ENCODE data around the gene IPPK.

IPPK gene

DNA sequence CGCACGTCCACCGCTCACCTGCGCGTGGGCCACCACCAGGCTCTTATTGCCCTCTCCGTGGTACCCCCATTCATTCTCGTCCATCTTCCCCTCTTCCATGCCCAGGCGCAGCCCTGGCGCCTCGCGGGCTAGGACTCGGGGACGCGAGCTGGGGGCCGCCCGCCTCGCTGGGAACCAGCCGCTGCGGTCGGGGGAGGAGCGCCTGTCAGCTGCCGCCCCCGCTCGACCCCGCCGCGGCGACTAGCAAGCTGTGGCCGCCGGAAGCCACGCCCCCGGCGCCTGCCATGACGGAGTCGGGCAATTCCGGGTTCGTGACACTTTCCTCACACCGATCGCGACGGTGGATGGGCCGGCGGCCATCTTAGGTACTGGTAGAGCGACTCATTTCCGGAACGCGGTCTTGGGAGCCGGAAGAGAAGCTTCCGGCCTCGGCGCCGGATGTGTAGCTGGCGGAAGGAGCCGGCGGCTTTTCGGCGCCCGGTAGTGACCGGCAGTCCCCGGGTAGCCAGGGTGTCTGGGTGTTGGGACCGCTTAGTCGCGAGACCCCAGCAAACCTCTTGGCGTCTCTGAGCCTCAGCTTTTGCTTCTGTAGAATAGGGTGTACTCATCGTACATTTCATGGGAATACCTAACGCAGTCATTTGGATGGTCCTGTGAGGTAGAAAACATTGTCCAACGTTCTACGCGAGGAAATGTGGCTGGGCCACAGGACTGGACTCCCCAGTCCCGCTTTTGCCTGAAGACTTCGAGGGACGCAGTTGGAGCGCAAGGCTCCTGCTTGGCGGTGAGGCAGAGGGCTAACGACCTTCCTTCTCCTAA lies at the start of gene IPPK:
TSS of gene IPPK (minus strand) at position 242 of the 819 bp plus-strand sequence. CDS start at position 99, 143 bp downstream.
- in situ Hi-C loops (cut with MboI; ENCODE audit: low sequenced_read_pairs): no loop called here

DNA sequence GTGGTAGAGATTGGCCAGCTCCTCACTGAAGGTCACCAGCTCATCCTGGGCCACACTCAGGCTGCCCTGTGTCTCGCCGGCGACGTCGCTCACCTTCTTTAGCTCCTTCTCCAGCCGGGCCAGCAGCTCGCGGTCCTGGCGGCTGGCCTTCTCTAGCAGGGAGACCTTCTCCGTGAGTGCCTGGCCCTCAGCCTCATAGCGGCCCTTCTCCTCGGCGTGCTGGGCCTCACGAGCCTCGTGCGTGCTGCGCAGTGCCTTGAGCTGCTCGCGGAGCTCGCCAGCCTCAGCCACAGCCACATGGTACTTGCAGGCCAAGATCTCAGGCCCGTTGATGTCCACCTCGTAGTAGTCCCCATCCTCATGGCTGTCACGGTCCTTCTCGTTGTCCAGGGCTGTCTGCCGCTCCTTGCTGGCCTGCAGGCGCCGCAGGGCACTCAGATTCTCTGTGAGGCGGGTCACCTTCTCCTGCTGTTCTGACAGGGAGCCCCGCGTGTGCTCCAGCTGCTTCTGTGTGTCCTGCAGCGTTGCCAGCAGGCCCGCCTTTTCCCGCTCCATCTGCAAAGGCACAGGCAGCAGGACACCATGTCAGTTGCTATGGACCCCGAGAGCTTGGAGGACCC lies 49.2 kb upstream of the IPPK start:
- in situ Hi-C loops (cut with MboI; ENCODE audit: low sequenced_read_pairs): loop anchor here (5.0 kb wide), 1 partner anchor 73 kb away; no protein-coding TSS in a partner anchor

GRCh38 chr9:92718086-92719001 lies 48.4 kb upstream of the IPPK start:
- in situ Hi-C loops (cut with MboI; ENCODE audit: low sequenced_read_pairs): loop anchor here (5.0 kb wide), 1 partner anchor 74 kb away; no protein-coding TSS in a partner anchor

DNA sequence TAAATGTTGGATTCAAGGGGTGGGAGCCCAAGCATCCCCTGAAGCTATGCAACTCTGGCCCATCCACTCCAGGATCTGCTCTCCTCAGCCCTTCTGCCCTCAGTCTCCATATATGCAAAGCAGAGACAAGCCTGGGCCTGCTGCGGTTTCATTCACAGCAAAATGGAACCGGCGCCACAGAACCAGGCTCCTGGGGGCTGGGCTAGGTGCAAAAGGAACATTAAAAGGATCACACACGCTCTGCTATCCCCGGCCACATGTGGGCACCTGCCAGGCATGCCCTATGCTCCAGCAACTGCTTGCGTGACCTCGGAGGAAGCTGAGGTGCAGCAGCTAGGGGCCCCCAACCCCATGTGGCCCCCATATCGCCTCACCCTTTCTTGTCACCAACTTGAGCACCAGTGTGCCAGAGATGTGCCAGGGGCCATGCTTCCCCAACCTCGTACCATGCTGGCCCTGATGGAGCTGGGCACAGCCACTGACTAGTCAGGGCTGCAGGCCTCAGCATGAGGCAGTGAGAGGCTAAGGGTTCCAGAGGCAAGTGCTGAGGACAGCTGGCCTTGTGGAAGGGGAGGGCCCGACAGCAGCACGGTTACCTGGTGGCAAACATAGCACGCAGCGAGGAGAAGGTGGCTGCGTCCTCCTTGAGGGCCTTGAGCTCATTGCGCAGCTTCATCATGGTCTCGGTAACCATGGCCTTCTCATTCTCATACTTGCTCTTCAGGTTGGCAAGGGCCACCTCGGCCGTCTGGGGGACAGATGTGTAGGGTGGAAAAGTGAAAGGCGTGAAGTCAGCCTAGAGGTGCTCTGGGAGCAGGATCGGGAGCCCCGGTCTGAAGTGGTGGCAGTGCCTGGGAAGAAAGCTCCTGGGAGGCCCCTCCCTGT lies 47.5 kb upstream of the IPPK start:
- in situ Hi-C loops (cut with MboI; ENCODE audit: low sequenced_read_pairs): loop anchor here (5.0 kb wide), 1 partner anchor 75 kb away; no protein-coding TSS in a partner anchor

- in situ Hi-C loops (cut with MboI; ENCODE audit: low sequenced_read_pairs): loop anchor here (5.0 kb wide), 1 partner anchor 76 kb away; no protein-coding TSS in a partner anchor
These were observed 46.6 kb upstream of the IPPK start for GRCh38 chr9:92716557-92716956.

DNA sequence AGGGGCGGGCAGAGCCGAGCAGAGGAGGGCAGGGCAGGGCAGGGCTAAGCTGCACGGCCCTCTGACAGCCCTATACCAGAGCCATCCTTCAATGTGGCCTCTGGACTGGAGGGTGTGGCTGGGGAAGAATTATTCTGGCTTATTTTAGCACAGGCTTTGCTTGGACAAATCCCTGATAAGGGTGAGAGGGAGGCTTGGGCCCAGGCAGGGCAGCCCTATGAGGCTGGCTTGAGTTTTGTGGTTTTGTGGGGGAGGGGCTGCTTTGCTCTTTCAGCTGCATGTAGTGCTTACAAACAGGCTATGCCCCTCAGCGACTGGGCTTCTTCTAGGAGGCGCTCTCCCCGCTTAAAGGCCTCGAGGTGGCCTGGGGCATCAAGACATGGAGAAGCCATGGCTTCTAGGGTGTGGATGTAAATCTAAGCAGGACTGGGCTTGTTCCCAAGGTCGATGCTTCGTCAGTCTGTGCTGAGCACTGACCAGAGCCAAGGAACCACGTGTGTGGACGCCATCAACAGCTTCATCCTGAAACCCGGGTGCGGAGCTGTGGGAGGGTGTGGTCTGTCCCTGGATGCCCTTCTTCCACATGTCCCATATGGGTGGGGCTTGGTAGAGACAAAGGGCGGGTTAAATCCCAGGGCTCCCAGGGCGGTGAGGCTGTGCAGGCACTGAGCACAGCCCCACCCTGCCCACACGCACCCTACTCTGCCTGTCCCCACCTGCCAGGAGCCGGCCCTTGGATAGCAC lies 45.7 kb upstream of the IPPK start:
- in situ Hi-C loops (cut with MboI; ENCODE audit: low sequenced_read_pairs): loop anchor here (5.0 kb wide), 1 partner anchor 77 kb away; no protein-coding TSS in a partner anchor

- in situ Hi-C loops (cut with MboI; ENCODE audit: low sequenced_read_pairs): loop anchor here (5.0 kb wide), 1 partner anchor 77 kb away; no protein-coding TSS in a partner anchor
These were observed 45.0 kb upstream of the IPPK start for GRCh38 chr9:92714787-92715487.

DNA sequence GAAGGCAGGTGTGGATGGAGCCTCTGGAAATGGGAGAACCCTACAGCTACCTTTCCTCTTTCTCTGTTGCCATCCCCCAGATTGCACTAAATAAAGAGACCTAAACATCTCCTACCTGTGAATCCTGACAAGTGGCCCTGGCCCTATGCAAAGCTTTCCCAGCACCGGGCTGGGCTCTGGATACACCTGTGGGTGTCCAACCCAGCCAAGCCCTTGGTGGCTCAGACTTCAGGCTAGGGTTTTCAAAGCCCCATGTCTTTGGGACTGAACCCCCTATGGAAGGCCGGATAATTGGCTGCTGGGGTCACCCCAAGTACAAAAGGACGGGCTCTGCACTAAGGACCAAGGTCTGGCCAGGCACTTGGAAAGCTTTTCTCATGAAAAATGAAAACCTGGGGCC lies 44.1 kb upstream of the IPPK start:
- in situ Hi-C loops (cut with MboI; ENCODE audit: low sequenced_read_pairs): no loop called here

DNA sequence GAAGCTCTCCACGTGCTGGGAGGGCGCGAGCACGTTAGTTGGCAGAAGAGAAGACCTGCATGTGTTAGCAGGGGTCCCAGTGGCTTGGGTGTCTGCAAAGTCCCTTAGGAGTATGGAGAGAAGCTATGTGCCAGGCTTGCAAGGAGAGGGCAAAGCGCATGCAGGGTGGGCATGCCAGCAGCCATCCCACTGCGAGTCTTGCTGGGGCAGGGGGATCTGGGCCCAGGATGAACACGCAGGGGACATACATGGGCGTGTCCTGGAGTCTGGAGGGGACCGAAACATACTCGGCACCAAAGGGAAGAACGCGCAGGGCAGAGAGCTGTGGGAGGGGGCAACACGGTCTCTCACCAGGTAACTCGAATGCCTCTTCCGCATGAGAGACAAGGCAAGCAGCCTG lies 43.6 kb upstream of the IPPK start:
- in situ Hi-C loops (cut with MboI; ENCODE audit: low sequenced_read_pairs): no loop called here

- in situ Hi-C loops (cut with MboI; ENCODE audit: low sequenced_read_pairs): no loop called here
These were observed 42.8 kb upstream of the IPPK start for GRCh38 chr9:92712767-92713166.

DNA sequence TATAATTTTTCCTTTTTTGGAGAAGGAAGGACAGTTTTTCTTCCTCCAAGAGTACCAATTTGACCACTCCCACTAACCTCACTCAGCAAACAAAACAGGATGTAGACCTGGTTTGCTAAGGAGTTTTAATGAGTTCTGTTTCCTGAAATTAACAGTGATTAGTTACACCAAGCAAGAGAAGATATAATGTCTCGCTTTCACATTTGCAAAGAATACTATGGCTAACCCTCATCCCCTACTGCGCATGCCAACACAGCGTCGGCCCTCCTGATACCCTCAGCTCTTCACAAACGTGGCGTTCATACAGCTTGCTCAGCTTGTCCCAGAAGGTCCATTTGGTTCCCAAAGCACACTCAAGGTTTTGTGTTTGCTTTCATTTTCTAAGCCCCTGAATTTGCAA lies 41.9 kb upstream of the IPPK start:
- in situ Hi-C loops (cut with MboI; ENCODE audit: low sequenced_read_pairs): no loop called here

- in situ Hi-C loops (cut with MboI; ENCODE audit: low sequenced_read_pairs): no loop called here
These were observed 41.2 kb upstream of the IPPK start for GRCh38 chr9:92711146-92711545.

DNA sequence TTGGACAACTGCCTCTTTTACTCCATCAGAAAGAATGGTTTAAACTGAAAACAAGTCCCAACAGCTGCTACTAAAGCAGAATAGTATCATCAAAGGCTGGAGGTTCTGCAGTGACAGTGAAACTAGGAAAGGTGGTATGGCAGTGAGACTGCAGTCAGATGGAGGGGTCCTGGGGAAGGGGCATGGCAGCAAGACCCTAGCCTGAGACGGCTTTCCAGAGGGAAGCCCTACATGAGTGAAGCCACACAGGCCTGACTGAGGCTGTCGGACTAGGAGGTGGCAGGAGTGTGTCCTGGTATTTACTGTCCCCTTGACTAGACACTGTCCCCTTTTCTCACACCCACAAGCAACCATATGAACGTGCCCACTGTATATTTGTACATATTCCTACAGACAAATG lies 40.4 kb upstream of the IPPK start:
- in situ Hi-C loops (cut with MboI; ENCODE audit: low sequenced_read_pairs): no loop called here

DNA sequence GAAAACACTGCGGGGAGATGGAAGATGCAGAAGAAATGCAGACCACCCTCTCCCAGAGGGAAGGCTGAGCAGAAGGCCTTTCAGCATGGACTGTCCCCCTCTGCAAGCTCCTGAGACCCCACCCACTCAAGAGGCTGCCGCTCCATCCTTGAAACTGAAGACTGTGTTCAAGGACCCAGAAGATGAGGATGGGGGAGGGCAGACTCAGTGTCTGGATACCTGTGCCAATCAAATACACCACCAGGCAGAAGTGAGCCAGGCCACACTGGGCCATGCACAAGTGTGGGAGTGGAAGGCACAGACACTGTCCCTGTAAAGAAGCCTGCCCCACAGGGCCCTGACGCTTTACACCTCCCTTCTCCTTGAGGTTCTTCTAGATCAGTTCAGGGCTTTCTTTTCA lies 40.0 kb upstream of the IPPK start:
- in situ Hi-C loops (cut with MboI; ENCODE audit: low sequenced_read_pairs): no loop called here

- in situ Hi-C loops (cut with MboI; ENCODE audit: low sequenced_read_pairs): no loop called here
These were observed 39.3 kb upstream of the IPPK start for GRCh38 chr9:92709240-92709639.

- in situ Hi-C loops (cut with MboI; ENCODE audit: low sequenced_read_pairs): no loop called here
These were observed 37.6 kb upstream of the IPPK start for GRCh38 chr9:92707530-92707929.

GRCh38 chr9:92706218-92706940 lies 36.4 kb upstream of the IPPK start:
- in situ Hi-C loops (cut with MboI; ENCODE audit: low sequenced_read_pairs): no loop called here

DNA sequence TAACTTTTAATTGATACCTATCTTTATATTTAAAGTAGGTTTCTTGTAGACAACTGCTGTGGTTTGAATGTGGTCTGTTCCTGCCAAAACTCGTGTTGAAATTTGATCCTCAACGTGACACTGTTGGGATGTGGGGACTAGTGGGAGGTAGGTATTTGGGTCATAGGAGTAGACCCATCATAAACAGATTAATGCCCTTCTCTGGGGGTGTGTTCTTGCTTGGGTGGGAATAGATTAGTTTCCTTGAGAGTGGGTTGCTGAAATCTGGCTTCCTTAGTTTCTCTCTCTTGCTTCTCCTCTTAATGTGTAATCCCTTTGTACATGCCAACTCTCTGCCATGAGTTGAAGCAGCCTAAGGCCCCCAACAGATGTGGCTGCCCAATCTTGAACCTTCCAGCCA lies 34.6 kb upstream of the IPPK start:
- in situ Hi-C loops (cut with MboI; ENCODE audit: low sequenced_read_pairs): no loop called here

Data from HL-60/S4 treated with retinoic acid at 250 ng/mL for 4 days and 3 days (cell line).